Muscle of leg (tissue), 11 donors: ENCODE results near the gene LRR1. TPM values are rescaled to one million over a fixed set of nuclear protein-coding genes. Genes with fewer than 3 reads are reported as not detected.
"Not testable (repeated sequence)": the region's sequence is repeated elsewhere in the genome, so short reads cannot be mapped to it uniquely, and the experiment has no call there.

Experiments
- DNase-seq: peaks from one replicate; pipeline ENCODE4 v3.0.0; 2013
- H3K27ac ChIP-seq: one replicate; pipeline ENCODE4 v1.5.1; 2013; ENCODE audit warnings: mild to moderate bottlenecking, low read length, control low read depth
- H3K27me3 ChIP-seq: one replicate; pipeline ENCODE4 v1.6.1; 2013; ENCODE audit warnings: low read length; ENCODE audit not compliant: control insufficient read depth, insufficient read depth
- H3K36me3 ChIP-seq: one replicate; pipeline ENCODE4 v1.6.1; 2013; ENCODE audit warnings: low read length; ENCODE audit not compliant: control insufficient read depth, insufficient read depth
- H3K4me1 ChIP-seq: one replicate; pipeline ENCODE4 v1.6.1; 2013; ENCODE audit warnings: low read length; ENCODE audit not compliant: control insufficient read depth, insufficient read depth
- H3K4me3 ChIP-seq: one replicate; pipeline ENCODE4 v1.5.1; 2013; ENCODE audit warnings: low read length, control low read depth
- H3K9me3 ChIP-seq: replicated peaks from 2 replicates; pipeline ENCODE4 v1.6.1; 2013; ENCODE audit warnings: low read depth, low read length; ENCODE audit not compliant: control insufficient read depth
- WGBS: methylation state at CpG from one replicate; pipeline ENCODE4 v1.1.5; 2013; ENCODE audit warnings: missing lambda C conversion rate; ENCODE audit not compliant: insufficient coverage; 5-methylcytosine and 5-hydroxymethylcytosine counted together
- polyA plus RNA-seq, 8 donors: library from polyadenylated mRNA; unstranded; fragments of 120-200 nt; gene quantifications; one replicate each; pipeline versions ENCODE4 v1.2.1 to v1.2.3, GENCODE V29; 2013; ENCODE audit warnings: inconsistent platforms in 1 of 8, low replicate concordance in 1 of 8; ENCODE audit not compliant: insufficient read length in 8 of 8, insufficient read depth in 1 of 8
- total RNA-seq: library from RNA; stranded (reverse); fragments of 120-200 nt; gene quantifications from one replicate; pipeline ENCODE4 v1.2.4, GENCODE V29; 2013

LRR1 gene
- total and polyA plus RNA-seq, 9 donors: 6.5 to 14.5 (median 9.8) TPM

GRCh38 chr14:49566714-49567113 is 32.0 kb upstream of the LRR1 start:
- Histone ChIP-seq H3K27ac (no peak overlapping the region), H3K4me1 (no peaks in the 10 kb centered on the region), H3K9me3 (no peaks in the 10 kb centered on the region), H3K27me3 (no peaks in the 10 kb centered on the region), H3K36me3 (no peaks in the 10 kb centered on the region), H3K4me3 (no peak overlapping the region)
- 95% methylated on average over 11 of the region's 12 CpGs for WGBS
- no peak for DNase-seq

DNA sequence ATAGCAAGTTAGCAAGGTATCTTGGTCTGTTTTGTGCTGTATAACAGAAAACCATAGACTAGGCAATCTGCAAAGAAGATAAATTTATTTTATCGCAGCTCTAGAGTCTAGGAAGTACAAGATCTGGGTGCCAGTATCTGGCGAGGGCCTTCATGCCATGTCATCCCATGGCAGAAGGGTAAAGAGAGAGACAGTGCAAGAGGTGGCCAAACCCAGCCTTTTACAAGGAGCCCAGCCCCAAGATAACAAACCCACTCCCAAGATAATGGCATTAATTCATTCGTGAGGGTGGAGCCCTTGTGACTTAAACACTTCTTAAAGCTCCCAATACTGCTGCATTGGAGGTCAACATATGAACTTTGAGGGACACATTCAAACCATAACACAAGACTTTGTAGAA is 29.5 kb upstream of the LRR1 start:
- DNase-seq: no peak
- no CpG with 5 or more reads among the region's 3 CpGs for WGBS
- no peaks in the 10 kb centered on the region for H3K36me3 ChIP-seq
- no peak overlapping the region for H3K4me3 ChIP-seq
- no peaks in the 10 kb centered on the region for H3K4me1 ChIP-seq
- no peaks in the 10 kb centered on the region for H3K9me3 ChIP-seq
- H3K27ac ChIP-seq: no peak overlapping the region
- H3K27me3 ChIP-seq: no peaks in the 10 kb centered on the region

DNA sequence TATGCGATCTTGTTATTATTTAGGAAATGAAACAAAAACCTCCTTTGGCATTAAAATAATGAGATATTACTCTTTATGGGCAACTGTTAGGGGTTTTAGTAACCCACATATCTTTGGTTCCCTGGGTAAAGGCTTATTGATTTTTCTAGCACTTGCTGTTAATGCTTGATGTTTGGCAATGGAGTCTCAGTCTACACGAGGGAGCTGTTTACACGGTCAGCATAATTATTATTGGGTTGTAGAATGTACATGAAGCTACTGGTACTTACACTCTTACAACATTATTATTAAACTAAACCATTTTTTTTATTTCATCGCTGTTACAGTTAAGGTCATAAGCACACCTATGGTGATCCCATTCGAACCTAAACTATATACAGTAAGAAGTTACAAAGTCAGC is 24.7 kb upstream of the LRR1 start:
- DNase-seq: no peak
- Histone ChIP-seq H3K27me3 (no peaks in the 10 kb centered on the region), H3K36me3 (peaks cover 25% of the 10 kb centered on the region), H3K27ac (no peak overlapping the region), H3K4me3 (no peak overlapping the region), H3K9me3 (no peaks in the 10 kb centered on the region), H3K4me1 (no peaks in the 10 kb centered on the region)
- WGBS: no CpG with 5 or more reads among the region's 5 CpGs

DNA sequence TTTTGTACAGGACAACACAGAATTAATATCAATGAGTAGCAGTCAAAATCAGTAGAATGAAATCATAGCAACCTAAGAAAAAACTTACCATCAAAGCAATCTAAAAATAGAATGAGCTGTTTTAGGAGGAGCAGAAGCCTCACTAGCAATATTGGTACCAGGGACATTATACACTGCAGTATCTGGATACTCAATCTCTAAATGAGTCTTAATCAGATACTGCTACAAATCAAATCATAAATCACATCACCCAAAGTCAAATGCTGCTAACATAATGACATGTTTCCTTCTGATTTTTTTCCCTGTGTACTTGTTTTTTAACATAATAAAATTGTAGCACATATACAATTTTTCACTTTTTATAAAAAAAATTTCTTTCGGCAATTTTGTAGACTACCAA is 20.6 kb upstream of the LRR1 start:
- Histone ChIP-seq H3K4me3 (no peak overlapping the region), H3K36me3 (peaks cover 32% of the 10 kb centered on the region), H3K4me1 (no peaks in the 10 kb centered on the region), H3K9me3 (no peaks in the 10 kb centered on the region), H3K27me3 (no peaks in the 10 kb centered on the region), H3K27ac (no peak overlapping the region)
- no peak for DNase-seq
- no CpG with 5 or more reads among the region's 1 CpG for WGBS

GRCh38 chr14:49579841-49580240 is 18.9 kb upstream of the LRR1 start:
- Histone ChIP-seq H3K9me3 (no peaks in the 10 kb centered on the region), H3K4me3 (no peak overlapping the region), H3K27ac (no peak overlapping the region), H3K27me3 (no peaks in the 10 kb centered on the region), H3K4me1 (peaks cover 8% of the 10 kb centered on the region), H3K36me3 (peaks cover 38% of the 10 kb centered on the region)
- 75% methylated on average over 1 of the region's 2 CpGs for WGBS
- DNase-seq: no peak

DNA sequence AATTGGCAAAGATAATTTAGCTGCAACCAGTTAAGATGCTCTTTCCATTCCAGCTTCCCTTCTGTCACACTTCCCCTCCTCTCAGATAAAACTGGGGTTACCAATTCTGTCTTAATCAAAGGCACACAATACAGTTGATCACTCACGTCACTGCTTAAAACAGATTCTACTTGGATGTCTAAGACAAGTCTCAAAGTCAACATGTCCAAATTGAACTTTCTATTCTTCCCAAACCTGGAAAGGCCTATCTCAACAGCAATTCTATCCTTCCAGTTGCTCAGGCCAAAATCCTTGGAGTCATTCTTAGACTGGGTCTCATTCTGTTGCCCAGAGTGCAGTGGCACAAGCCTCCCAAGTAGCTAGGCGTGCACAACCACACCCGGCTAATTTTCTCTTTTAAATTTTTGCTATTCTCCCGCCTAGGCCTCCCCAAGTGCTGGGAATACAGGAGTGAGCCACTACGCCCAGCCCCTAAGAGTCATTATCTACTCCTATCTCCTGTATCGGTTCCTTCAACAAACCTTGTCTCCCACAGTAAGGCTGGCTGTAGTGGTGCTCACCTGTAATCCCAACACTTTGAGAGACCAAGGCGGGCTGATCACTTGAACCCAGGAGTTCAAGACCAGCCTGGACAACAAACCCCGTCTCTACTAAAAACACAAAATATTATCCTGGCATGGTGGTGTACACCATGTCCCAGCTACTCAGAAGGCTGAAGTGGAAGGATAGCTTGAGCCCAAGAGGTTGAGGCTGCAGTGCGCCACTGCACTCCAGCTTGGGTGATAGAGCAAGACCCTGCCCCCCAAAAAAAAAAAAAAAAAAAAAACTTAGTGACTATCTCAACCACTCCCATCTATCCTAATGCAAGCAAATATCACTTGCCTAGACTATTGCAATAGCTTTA is 17.3 kb upstream of the LRR1 start:
- Histone ChIP-seq H3K9me3 (no peaks in the 10 kb centered on the region), H3K4me1 (peaks cover 13% of the 10 kb centered on the region), H3K27ac (no peak overlapping the region), H3K4me3 (no peak overlapping the region), H3K27me3 (no peaks in the 10 kb centered on the region), H3K36me3 (peaks cover 29% of the 10 kb centered on the region)
- WGBS: 79% methylated on average over 7 of the region's 9 CpGs
- no peak for DNase-seq

DNA sequence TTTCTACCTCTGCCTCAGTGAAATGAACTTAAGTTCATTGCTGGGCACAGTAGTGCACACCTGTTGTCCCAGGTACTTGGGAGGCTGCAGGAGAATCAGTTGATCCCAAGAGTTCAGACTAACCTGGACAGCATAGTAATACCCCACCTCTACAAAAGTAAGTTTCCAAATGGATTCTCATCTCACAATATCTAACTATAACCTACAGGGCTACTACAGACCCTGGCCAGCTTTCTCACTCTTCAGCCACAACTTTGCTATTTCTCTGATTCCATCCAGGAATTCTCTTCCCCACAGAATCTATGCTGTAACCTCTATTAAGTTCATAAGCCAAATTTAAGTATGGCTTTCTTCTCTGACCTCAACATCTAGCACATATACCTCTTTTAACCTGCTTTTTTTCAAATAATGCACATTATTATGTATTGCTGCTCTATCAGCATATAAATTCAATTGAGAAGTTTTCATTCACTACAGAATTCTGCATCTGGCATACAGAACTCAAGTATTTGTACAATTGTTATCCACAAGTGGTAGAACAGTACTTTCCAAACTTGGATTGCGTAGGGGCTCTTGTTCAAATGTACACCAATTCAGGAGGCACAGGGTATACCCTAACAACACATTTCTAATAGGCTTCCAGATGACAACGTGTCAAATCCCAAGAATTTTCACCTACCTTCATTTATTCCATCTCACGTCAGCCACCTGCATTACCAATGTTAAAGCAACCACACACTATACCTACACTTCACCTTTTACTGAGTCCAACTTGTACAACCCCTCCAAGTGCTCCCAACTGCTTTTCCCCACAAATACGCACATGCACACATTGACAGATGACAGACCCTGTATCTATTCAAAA is 16.4 kb upstream of the LRR1 start:
- no peak overlapping the region for H3K4me3 ChIP-seq
- H3K36me3 ChIP-seq: peaks cover 21% of the 10 kb centered on the region
- peaks cover 13% of the 10 kb centered on the region for H3K4me1 ChIP-seq
- H3K27me3 ChIP-seq: no peaks in the 10 kb centered on the region
- no peak for DNase-seq
- WGBS: 85% methylated on average over 3 of the region's 4 CpGs
- H3K27ac ChIP-seq: no peak overlapping the region
- no peaks in the 10 kb centered on the region for H3K9me3 ChIP-seq

- Histone ChIP-seq H3K4me1 (peaks cover 13% of the 10 kb centered on the region), H3K27me3 (no peaks in the 10 kb centered on the region), H3K27ac (no peak overlapping the region), H3K4me3 (no peak overlapping the region), H3K36me3 (peaks cover 18% of the 10 kb centered on the region), H3K9me3 (no peaks in the 10 kb centered on the region)
- 88% methylated on average over 2 of the region's 6 CpGs for WGBS
- no peak for DNase-seq
Observed at GRCh38 chr14:49583629-49584028, 15.1 kb upstream of the LRR1 start.

- no peaks in the 10 kb centered on the region for H3K27me3 ChIP-seq
- no peak overlapping the region for H3K4me3 ChIP-seq
- DNase-seq: no peak
- 93% methylated on average over 10 of the region's 11 CpGs for WGBS
- peaks cover 18% of the 10 kb centered on the region for H3K36me3 ChIP-seq
- H3K4me1 ChIP-seq: peaks cover 13% of the 10 kb centered on the region
- no peak overlapping the region for H3K27ac ChIP-seq
- no peaks in the 10 kb centered on the region for H3K9me3 ChIP-seq
Observed at GRCh38 chr14:49584058-49584457, 14.7 kb upstream of the LRR1 start.

DNA sequence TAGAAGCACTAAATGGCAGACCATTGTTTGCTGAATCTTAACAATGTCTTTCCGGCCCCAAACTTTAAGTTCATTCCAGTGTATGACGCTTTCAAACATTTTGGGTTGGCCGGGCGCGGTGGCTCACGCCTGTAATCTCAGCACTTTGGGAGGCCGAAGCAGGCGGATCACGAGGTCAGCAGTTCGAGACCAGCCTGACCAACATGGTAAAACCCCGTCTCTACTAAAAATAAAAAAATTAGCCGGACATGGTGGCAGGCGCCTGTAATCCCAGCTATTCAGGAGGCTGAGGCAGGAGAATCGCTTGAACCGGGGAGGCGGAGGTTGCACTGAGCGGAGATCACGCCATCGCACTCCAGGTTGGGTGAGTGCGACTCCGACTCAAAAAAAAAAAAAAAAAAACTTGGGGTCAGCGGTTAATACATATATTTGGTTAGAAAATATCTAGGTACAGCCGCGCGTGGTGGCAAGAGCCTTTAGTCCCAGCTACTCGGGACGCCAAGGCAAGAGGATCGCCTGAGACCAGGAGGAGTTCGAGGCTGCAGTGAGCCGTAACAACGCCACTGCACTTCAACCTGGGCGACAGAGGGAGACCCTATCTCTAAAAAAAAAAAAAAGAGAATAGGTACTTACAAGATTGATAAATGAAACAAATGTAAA is 13.6 kb upstream of the LRR1 start:
- H3K4me3 ChIP-seq: peak overlapping the region; percentile 97
- peak overlapping the region; percentile 98 for H3K27ac ChIP-seq
- 14% methylated on average over 19 of the region's 32 CpGs for WGBS
- H3K9me3 ChIP-seq, H3K27me3 ChIP-seq, DNase-seq: not testable (repeated sequence)
- H3K36me3 ChIP-seq: peaks cover 18% of the 10 kb centered on the region
- H3K4me1 ChIP-seq: peaks cover 13% of the 10 kb centered on the region
